Mesothelial cell of epicardium (in vitro differentiated cells): Measurements from ENCODE around the gene ENOPH1. TPM values are rescaled to one million over a fixed set of nuclear protein-coding genes. Genes with fewer than 3 reads are reported as not detected.

Experiments used
- DNase-seq, 2 experiments: peaks; one replicate each; pipeline ENCODE4 v3.0.0; 2021; ENCODE audit warnings: low spot score in 2 of 2; ENCODE audit not compliant: unreplicated experiment in 2 of 2
- H3K27ac Mint-ChIP-seq: 2 replicates; pipeline ENCODE4 v1.8.0; 2021; ENCODE audit warnings: mixed read lengths
- H3K27me3 Mint-ChIP-seq: 2 replicates; pipeline ENCODE4 v1.8.0; 2021; ENCODE audit warnings: low read depth, mixed read lengths
- H3K36me3 Mint-ChIP-seq: 2 replicates; pipeline ENCODE4 v1.8.0; 2021; ENCODE audit warnings: mixed read lengths
- H3K4me1 Mint-ChIP-seq: 2 replicates; pipeline ENCODE4 v1.8.0; 2021; ENCODE audit warnings: mixed read lengths
- H3K4me3 Mint-ChIP-seq: 2 replicates; pipeline ENCODE4 v1.8.0; 2021; ENCODE audit warnings: mild to moderate bottlenecking, moderate library complexity, mixed read lengths
- H3K9me3 Mint-ChIP-seq: 2 replicates; pipeline ENCODE4 v1.8.0; 2021; ENCODE audit warnings: mixed read lengths
- CTCF ChIP-seq: fragments of 200-600 bp; sonication (generic); IDR thresholded peaks from one replicate; pipeline ENCODE4 v1.5.0; 2021; ENCODE audit warnings: antibody characterized with exemption; ENCODE audit not compliant: unreplicated experiment
- total RNA-seq: library from RNA; stranded (reverse); gene quantifications from 3 replicates; pipeline ENCODE4 v1.2.1, GENCODE V29; 2021

The ENOPH1 gene
- total RNA-seq, 1 donor from 2014 or later: 27.5 TPM

GRCh38 chr4:82450966-82451755, 20.8 kb downstream of the ENOPH1 start:
- Mint-ChIP-seq H3K27ac (peak overlapping the region; percentile 39), H3K9me3 (no peaks in the 10 kb centered on the region), H3K27me3 (no peaks in the 10 kb centered on the region), H3K36me3 (peaks cover 47% of the 10 kb centered on the region), H3K4me1 (peaks cover 12% of the 10 kb centered on the region), H3K4me3 (no peak overlapping the region)
- no peak for DNase-seq
- TF ChIP-seq CTCF: no peak

- Mint-ChIP-seq H3K4me3 (no peak overlapping the region), H3K27ac (no peak overlapping the region), H3K27me3 (no peaks in the 10 kb centered on the region), H3K36me3 (peaks cover 53% of the 10 kb centered on the region), H3K9me3 (no peaks in the 10 kb centered on the region), H3K4me1 (peaks cover 12% of the 10 kb centered on the region)
- no peak for TF ChIP-seq CTCF
- DNase-seq: no peak
Observed at GRCh38 chr4:82452026-82452425, 21.6 kb downstream of the ENOPH1 start.

GRCh38 chr4:82457266-82457665, 26.9 kb downstream of the ENOPH1 start:
- no peaks in the 10 kb centered on the region for H3K4me1 Mint-ChIP-seq
- peaks cover 22% of the 10 kb centered on the region for H3K36me3 Mint-ChIP-seq
- no peak overlapping the region for H3K27ac Mint-ChIP-seq
- no peak for TF ChIP-seq CTCF
- no peak for DNase-seq
- no peaks in the 10 kb centered on the region for H3K27me3 Mint-ChIP-seq
- H3K4me3 Mint-ChIP-seq: no peak overlapping the region
- H3K9me3 Mint-ChIP-seq: no peaks in the 10 kb centered on the region

- no peaks in the 10 kb centered on the region for H3K9me3 Mint-ChIP-seq
- no peak for TF ChIP-seq CTCF
- no peak overlapping the region for H3K4me3 Mint-ChIP-seq
- no peaks in the 10 kb centered on the region for H3K4me1 Mint-ChIP-seq
- no peak overlapping the region for H3K27ac Mint-ChIP-seq
- H3K36me3 Mint-ChIP-seq: peaks cover 14% of the 10 kb centered on the region
- no peak for DNase-seq
- no peaks in the 10 kb centered on the region for H3K27me3 Mint-ChIP-seq
Observed at GRCh38 chr4:82458729-82459128, 28.3 kb downstream of the ENOPH1 start.

GRCh38 chr4:82461710-82462109, 31.3 kb downstream of the ENOPH1 start:
- TF ChIP-seq CTCF: no peak
- Mint-ChIP-seq H3K4me3 (no peak overlapping the region), H3K9me3 (no peaks in the 10 kb centered on the region), H3K27ac (no peak overlapping the region), H3K27me3 (no peaks in the 10 kb centered on the region), H3K4me1 (no peaks in the 10 kb centered on the region), H3K36me3 (peaks cover under 1% of the 10 kb centered on the region)
- no peak for DNase-seq

- Mint-ChIP-seq H3K4me1 (no peaks in the 10 kb centered on the region), H3K27ac (peak overlapping the region; percentile 21), H3K27me3 (no peaks in the 10 kb centered on the region), H3K4me3 (no peak overlapping the region), H3K36me3 (no peaks in the 10 kb centered on the region), H3K9me3 (no peaks in the 10 kb centered on the region)
- peak; percentile 88 for TF ChIP-seq CTCF
- DNase-seq: peak; percentile 70 to 92
Observed at GRCh38 chr4:82462415-82462831, 32.0 kb downstream of the ENOPH1 start.
